Pancreas (tissue), 10 donors: Measurements from ENCODE around the gene KIAA0825. TPM values are rescaled to one million over a fixed set of nuclear protein-coding genes. Genes with fewer than 3 reads are reported as not detected.

Source experiments
- ATAC-seq, 4 donors: fragments of 200-7000 bp; cut with Tn5 transposase; one replicate each; pipeline versions ENCODE4 v1.8.0 to v1.9.1; 2020; ENCODE audit warnings: mild to moderate bottlenecking in 4 of 4, moderate library complexity in 4 of 4
- DNase-seq, 6 donors: peaks; one replicate each; pipeline ENCODE4 v3.0.0-alpha.2; 2020
- FAIRE-seq: peaks from 2 replicates; lab custom pipeline; 2012; peaks lifted over from hg19 to GRCh38; lab: Jason Lieb, UNC
- H3K27ac ChIP-seq, 4 donors: fragments of 200-600 bp; sonication (generic); 1 replicate in 3 of 4; 2 replicates in 1 of 4; pipeline versions ENCODE4 v1.5.0 to v1.8.0; 2020
- H3K27me3 ChIP-seq, 4 donors: fragments of 200-600 bp; one replicate each; pipeline ENCODE4 v1.8.0; 2021
- H3K36me3 ChIP-seq, 3 donors: fragments of 200-600 bp; sonication (generic) in 1 of 3; one replicate each; pipeline versions ENCODE4 v1.5.0 to v1.8.0; 2020 to 2021
- H3K4me1 ChIP-seq, 3 donors: fragments of 200-600 bp; one replicate each; pipeline ENCODE4 v1.8.0; 2021
- H3K4me3 ChIP-seq, 4 donors: fragments of 200-600 bp; sonication (generic) in 2 of 4; one replicate each; pipeline versions ENCODE4 v1.5.0 to v1.8.0; 2020 to 2021
- H3K9me3 ChIP-seq, 4 donors: fragments of 200-600 bp; one replicate each; pipeline ENCODE4 v1.8.0; 2021
- WGBS, 2 donors: extraction: QIAGEN DNeasy Blood & Tissue Kit; methylation state at CpG; one replicate each; pipeline ENCODE4 v1.1.7; 2013; 5-methylcytosine and 5-hydroxymethylcytosine counted together
- intact Hi-C, 3 donors: fragments of 100-400 bp; cut with DNase I; formaldehyde crosslinking; loops; one replicate each; pipeline versions ENCODE4 v1.11.1 to v1.14.2; 2022
- polyA plus RNA-seq, 2 donors: library from polyadenylated mRNA; stranded (reverse); fragments of 200-250 nt; gene quantifications; one replicate each; pipeline ENCODE4 v1.2.3, GENCODE V29; 2013
- total RNA-seq, 6 donors: library from RNA; stranded (reverse); fragmentation: NEBNext Ultra II Directional in 4 of 6; extraction: Animal tissue kit (Norgen Biotek cat#: 25700) in 4 of 6; gene quantifications; one replicate each; pipeline versions ENCODE4 v1.2.1 to v1.2.4, GENCODE V29; 2021 to 2023
- TF ChIP-seq, protein P1 (sequence below), 4 donors: fragments of 200-600 bp; sonication (generic) in 3 of 4; IDR thresholded peaks; one replicate each; pipeline versions ENCODE4 v1.5.0 to v1.8.0; 2021; ENCODE audit warnings: antibody characterized with exemption in 4 of 4
- donor health status: healthy with polysubstance abuse.
- donor health status: DM: no; HTN: no; CAD: no; lungs with moderate emphysema.
- donor health status: DM: no; HTN: no; CAD: no.
- donor health status: control.
- donor health status: control.
- donor health status: Bipolar disorder and iron deficiency.
- donor health status: DM: yes; HTN: yes; CAD: no.
- donor health status: DM: no; HTN: no; CAD: no.
- donor health status: DM: no; HTN: no; CAD: no.
- donor health status: DM: yes; HTN: yes; CAD: no.

Gene KIAA0825
- total and polyA plus RNA-seq, 8 donors, result 0.33 to 3.1 (median 2.0) TPM

DNA sequence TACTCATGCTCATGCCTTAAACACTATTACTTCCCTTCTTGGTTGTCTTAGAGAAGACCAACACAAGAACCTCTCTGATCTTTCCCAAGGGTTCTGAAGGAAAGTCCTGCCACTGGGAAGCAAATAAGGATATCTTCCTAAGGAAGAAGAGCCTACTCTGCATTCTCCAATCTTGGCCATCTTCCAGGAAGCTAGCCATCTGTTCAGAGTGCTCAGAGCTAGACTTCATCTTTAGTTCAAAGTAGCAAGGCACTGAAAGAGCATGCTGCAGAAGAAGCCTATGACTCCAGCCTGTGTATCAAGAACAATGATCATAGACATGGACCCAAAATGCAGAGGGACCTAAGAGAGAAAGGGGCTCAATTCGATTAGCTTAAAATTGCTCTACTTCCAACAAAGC lies 114.7 kb downstream of the KIAA0825 start:
- no peak for DNase-seq
- TF ChIP-seq, protein P1, sequence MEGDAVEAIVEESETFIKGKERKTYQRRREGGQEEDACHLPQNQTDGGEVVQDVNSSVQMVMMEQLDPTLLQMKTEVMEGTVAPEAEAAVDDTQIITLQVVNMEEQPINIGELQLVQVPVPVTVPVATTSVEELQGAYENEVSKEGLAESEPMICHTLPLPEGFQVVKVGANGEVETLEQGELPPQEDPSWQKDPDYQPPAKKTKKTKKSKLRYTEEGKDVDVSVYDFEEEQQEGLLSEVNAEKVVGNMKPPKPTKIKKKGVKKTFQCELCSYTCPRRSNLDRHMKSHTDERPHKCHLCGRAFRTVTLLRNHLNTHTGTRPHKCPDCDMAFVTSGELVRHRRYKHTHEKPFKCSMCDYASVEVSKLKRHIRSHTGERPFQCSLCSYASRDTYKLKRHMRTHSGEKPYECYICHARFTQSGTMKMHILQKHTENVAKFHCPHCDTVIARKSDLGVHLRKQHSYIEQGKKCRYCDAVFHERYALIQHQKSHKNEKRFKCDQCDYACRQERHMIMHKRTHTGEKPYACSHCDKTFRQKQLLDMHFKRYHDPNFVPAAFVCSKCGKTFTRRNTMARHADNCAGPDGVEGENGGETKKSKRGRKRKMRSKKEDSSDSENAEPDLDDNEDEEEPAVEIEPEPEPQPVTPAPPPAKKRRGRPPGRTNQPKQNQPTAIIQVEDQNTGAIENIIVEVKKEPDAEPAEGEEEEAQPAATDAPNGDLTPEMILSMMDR (IDR thresholded peaks at IDR 0.05), result no peak
- no peaks in the 10 kb centered on the region for H3K36me3 ChIP-seq
- H3K27me3 ChIP-seq, result no peaks in the 10 kb centered on the region
- intact Hi-C loops, result no loop called here
- H3K4me1 ChIP-seq, result no peaks in the 10 kb centered on the region
- 68 to 73% methylated on average over 1 of the region's 1 CpG for WGBS, 2 donors
- no peaks in the 10 kb centered on the region for H3K9me3 ChIP-seq
- H3K4me3 ChIP-seq, result no peak overlapping the region
- no peak for FAIRE-seq
- ATAC-seq, result no peak
- H3K27ac ChIP-seq, result no peak overlapping the region

DNA sequence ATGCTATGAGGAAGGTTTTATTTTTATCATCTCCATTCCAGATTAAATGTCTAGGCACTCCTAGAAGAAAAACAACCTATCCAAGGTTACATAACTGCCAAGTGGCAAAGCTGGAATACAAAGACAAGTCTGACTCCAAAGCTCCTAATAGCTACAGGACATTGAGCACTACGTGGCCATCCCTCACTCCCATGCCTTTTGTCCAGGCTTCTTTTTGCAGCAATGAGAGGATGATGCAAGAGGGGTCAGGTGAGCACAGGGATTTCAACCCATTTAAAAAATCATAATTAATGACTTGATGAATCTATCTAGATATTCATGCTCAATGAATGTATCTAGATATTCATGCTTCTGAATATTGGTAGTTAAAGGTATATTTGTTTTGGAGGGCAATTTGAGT lies 117.0 kb downstream of the KIAA0825 start:
- no peak for FAIRE-seq
- Histone ChIP-seq H3K4me3 (no peak overlapping the region), H3K27me3 (no peaks in the 10 kb centered on the region), H3K36me3 (no peaks in the 10 kb centered on the region), H3K9me3 (no peaks in the 10 kb centered on the region), H3K27ac (no peak overlapping the region), H3K4me1 (no peaks in the 10 kb centered on the region)
- DNase-seq, result no peak
- TF ChIP-seq, protein P1 (IDR thresholded peaks at IDR 0.05), result no peak
- no peak for ATAC-seq
- intact Hi-C loops, result no loop called here
- 82 to 93% methylated on average over 1 of the region's 1 CpG for WGBS, 2 donors

DNA sequence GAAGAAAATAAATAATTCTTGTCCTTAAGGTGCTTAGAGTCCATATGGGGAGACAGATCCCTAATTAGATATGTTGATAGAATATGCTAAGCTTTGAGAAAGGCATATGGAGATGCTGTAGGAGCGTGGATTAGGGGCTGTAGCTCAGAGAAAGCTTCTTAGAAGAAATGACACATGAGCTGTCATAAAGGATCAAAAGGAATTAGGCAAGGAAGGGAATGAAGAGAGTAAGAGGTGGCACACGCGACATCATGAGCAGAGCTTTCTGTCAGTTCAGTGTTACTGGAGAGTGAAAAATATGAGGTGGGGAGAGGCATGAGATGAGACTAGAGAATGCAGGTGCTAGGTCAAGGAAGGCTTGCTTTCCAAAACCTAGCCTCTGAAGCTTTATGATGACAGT lies 118.6 kb downstream of the KIAA0825 start:
- H3K27ac ChIP-seq, result no peak overlapping the region
- no peaks in the 10 kb centered on the region for H3K9me3 ChIP-seq
- WGBS, 2 donors, result 94 to 99% methylated on average over 3 of the region's 3 CpGs
- no peak for DNase-seq
- TF ChIP-seq, protein P1 (IDR thresholded peaks at IDR 0.05), result no peak
- intact Hi-C loops, result no loop called here
- no peak for FAIRE-seq
- no peaks in the 10 kb centered on the region for H3K36me3 ChIP-seq
- no peaks in the 10 kb centered on the region for H3K4me1 ChIP-seq
- H3K27me3 ChIP-seq, result no peaks in the 10 kb centered on the region
- H3K4me3 ChIP-seq, result no peak overlapping the region
- ATAC-seq, result no peak

DNA sequence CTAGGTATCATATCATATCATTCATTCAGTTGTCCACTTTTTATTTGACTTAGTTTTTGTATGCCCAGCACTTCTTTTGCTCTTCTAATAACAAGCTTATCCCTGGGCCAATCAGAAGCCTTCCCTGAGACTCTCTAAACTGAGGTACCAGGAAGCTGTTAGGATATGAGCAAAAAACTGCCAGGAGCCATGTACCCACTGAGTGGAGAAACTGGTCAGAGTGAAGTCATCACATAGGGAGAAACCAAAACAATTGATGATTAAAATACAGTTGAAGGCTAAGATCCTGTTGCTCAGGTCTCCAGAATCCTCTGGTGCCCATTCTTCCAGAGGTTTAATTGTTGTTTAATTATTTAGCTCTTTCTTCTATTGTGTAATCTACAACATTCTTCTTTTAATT lies 120.2 kb downstream of the KIAA0825 start:
- FAIRE-seq (no peak), DNase-seq (no peak), ATAC-seq (no peak)
- Histone ChIP-seq H3K4me3 (no peak overlapping the region), H3K9me3 (no peaks in the 10 kb centered on the region), H3K27ac (no peak overlapping the region), H3K36me3 (no peaks in the 10 kb centered on the region), H3K27me3 (no peaks in the 10 kb centered on the region), H3K4me1 (no peaks in the 10 kb centered on the region)
- intact Hi-C loops, result no loop called here
- TF ChIP-seq, protein P1 (IDR thresholded peaks at IDR 0.05), result no peak

DNA sequence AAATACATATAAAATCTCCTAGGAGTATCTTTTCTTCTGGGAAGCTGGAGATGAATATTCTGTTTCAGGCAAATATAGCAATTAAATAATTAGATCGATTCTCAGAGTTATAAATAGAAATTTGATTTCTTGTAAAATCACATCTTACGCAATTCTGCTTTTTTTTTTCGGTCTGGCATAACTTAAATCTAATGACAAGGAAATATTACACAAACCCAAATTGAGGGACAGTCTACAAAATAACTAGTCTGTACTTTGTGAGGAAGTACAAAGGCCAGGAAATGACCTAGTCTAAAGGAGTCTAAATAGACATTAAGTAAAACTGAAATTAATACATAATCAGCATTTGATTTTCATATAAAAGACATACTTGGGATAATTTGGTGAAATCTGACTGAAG lies 133.3 kb downstream of the KIAA0825 start:
- intact Hi-C loops, result no loop called here
- H3K4me1 ChIP-seq, result no peaks in the 10 kb centered on the region
- H3K4me3 ChIP-seq, result no peak overlapping the region
- WGBS, 2 donors, result 52 to 70% methylated on average over 3 of the region's 3 CpGs
- DNase-seq (no peak), ATAC-seq (no peak), FAIRE-seq (no peak)
- no peaks in the 10 kb centered on the region for H3K36me3 ChIP-seq
- H3K9me3 ChIP-seq, result no peaks in the 10 kb centered on the region
- H3K27ac ChIP-seq, result no peak overlapping the region
- TF ChIP-seq, protein P1 (IDR thresholded peaks at IDR 0.05), result no peak
- no peaks in the 10 kb centered on the region for H3K27me3 ChIP-seq
